Karpas-422 (cell line): ENCODE measurements around the gene LPCAT1. TPM values are rescaled to one million over a fixed set of nuclear protein-coding genes. Genes with fewer than 3 reads are reported as not detected.

Experiments used
- DNase-seq: peaks from one replicate; pipeline ENCODE4 v3.0.0-alpha.2; 2015
- H2AFZ ChIP-seq: fragments of 200-600 bp; sonication (generic); 2 replicates; pipeline ENCODE4 v1.6.1; 2014; ENCODE audit warnings: antibody characterized with exemption, low read length, mixed read lengths
- H3K27ac ChIP-seq: fragments of 200-600 bp; sonication (generic); 2 replicates; pipeline ENCODE4 v1.5.1; 2014; ENCODE audit warnings: mild to moderate bottlenecking, low read length, moderate library complexity
- H3K27me3 ChIP-seq: fragments of 200-600 bp; sonication (generic); 2 replicates; pipeline ENCODE4 v1.6.1; 2014; ENCODE audit warnings: low read length, mixed read lengths
- H3K36me3 ChIP-seq: fragments of 200-600 bp; sonication (generic); 2 replicates; pipeline ENCODE4 v1.6.1; 2014; ENCODE audit warnings: low read length, mixed read lengths; ENCODE audit not compliant: insufficient read depth
- H3K4me1 ChIP-seq: fragments of 200-600 bp; sonication (generic); 2 replicates; pipeline ENCODE4 v1.6.1; 2014; ENCODE audit warnings: mild to moderate bottlenecking, low read length, mixed read lengths
- H3K4me2 ChIP-seq: fragments of 200-600 bp; sonication (generic); 2 replicates; pipeline ENCODE4 v1.6.1; 2014; ENCODE audit warnings: low read length, low read depth, mild to moderate bottlenecking; ENCODE audit not compliant: poor library complexity, severe bottlenecking
- H3K4me3 ChIP-seq: fragments of 200-600 bp; sonication (generic); 2 replicates; pipeline ENCODE4 v1.5.1; 2014; ENCODE audit warnings: mild to moderate bottlenecking, antibody characterized with exemption, low read length, mixed read lengths
- H3K79me2 ChIP-seq: fragments of 200-600 bp; sonication (generic); 2 replicates; pipeline ENCODE4 v1.6.1; 2014; ENCODE audit warnings: mild to moderate bottlenecking, low read length, mixed read lengths
- H3K9ac ChIP-seq: fragments of 200-600 bp; sonication (generic); 2 replicates; pipeline ENCODE4 v1.6.0; 2014; ENCODE audit warnings: low read length
- H3K9me2 ChIP-seq: fragments of 200-600 bp; sonication (generic), shearing (Covaris generic); replicated peaks from 2 replicates; pipeline ENCODE4 v1.6.0; 2014; ENCODE audit warnings: mild to moderate bottlenecking, low read length, moderate library complexity; ENCODE audit not compliant: insufficient read depth
- H3K9me3 ChIP-seq: fragments of 300-700, 200-600 bp; sonication (generic); 2 replicates; pipeline ENCODE4 v1.6.1; 2014; ENCODE audit warnings: low read length, mixed read lengths
- H4K20me1 ChIP-seq: fragments of 200-600 bp; sonication (generic); 2 replicates; pipeline ENCODE4 v1.6.1; 2014; ENCODE audit warnings: mild to moderate bottlenecking, antibody characterized with exemption, low read length, low read depth; ENCODE audit not compliant: insufficient read depth
- total RNA-seq: library from RNA; depleted of rRNA; stranded (reverse); fragments of >200 nt; shearing (Covaris generic); gene quantifications from 2 replicates; pipeline ENCODE4 v1.2.3, GENCODE V29; 2014; ENCODE audit warnings: low replicate concordance

LPCAT1 gene
- total RNA-seq, 1 experiment from 2014 or later = 115 TPM

GRCh38 chr5:1538741-1539392, 15.1 kb upstream of the LPCAT1 start:
- Histone ChIP-seq H3K79me2 (peaks cover 4% of the 10 kb centered on the region; the same call in 1 of the 2 replicates), H3K9me3 (peaks cover 5% of the 10 kb centered on the region; the same call in 1 of the 2 replicates), H4K20me1 (no peaks in the 10 kb centered on the region), H3K9me2 (no peaks in the 10 kb centered on the region), H2AFZ (no peak overlapping the region), H3K4me3 (no peak overlapping the region), H3K4me1 (peaks cover 36% of the 10 kb centered on the region), H3K36me3 (no peaks in the 10 kb centered on the region), H3K27ac (no peak overlapping the region), H3K9ac (no peak overlapping the region), H3K4me2 (no peak overlapping the region), H3K27me3 (no peaks in the 10 kb centered on the region)
- DNase-seq = no peak

- H2AFZ ChIP-seq = no peak overlapping the region
Observed at GRCh38 chr5:1538276-1538675, 14.5 kb upstream of the LPCAT1 start.

DNA sequence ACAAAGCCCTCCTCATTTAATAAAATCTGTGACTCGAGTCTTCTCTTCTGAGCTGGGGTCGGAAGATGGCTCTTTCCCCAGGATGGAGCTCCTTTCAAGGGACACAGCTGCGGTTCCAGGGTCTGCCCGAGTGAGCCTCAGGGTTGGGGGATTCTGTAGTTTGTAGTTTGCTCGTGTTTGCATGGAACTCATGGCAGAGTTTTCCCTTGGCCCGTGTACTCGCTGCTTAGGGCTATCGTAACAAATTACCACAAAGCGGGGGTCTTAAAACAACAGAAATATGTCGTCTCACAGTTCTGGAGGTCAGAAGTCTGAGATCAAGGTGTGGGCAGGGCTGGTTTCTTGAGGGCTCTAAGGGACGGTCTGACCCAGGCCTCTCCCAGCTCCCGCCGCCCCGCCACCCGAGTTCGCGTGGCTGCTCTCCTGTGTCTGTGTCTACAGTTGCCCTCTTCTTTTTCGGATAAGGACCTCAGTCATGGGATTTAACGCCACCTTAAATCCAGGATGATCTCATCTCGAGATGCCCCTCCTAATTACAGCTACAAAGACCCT, 13.9 kb upstream of the LPCAT1 start:
- Histone ChIP-seq H4K20me1 (no peaks in the 10 kb centered on the region), H3K36me3 (no peaks in the 10 kb centered on the region), H3K27me3 (no peaks in the 10 kb centered on the region), H3K9ac (no peak overlapping the region), H3K4me3 (no peak overlapping the region), H3K9me3 (peaks cover 5% of the 10 kb centered on the region; the same call in 1 of the 2 replicates), H3K27ac (no peak overlapping the region), H2AFZ (no peak overlapping the region), H3K79me2 (peaks cover 4% of the 10 kb centered on the region; the same call in 1 of the 2 replicates), H3K4me1 (peaks cover 46% of the 10 kb centered on the region), H3K4me2 (no peak overlapping the region), H3K9me2 (no peaks in the 10 kb centered on the region)
- DNase-seq = no peak

More at GRCh38 chr5:1538276-1538675, 14.5 kb upstream of the LPCAT1 start:
- Histone ChIP-seq H3K4me1 (peaks cover 41% of the 10 kb centered on the region), H3K27ac (no peak overlapping the region), H3K4me2 (no peak overlapping the region), H3K36me3 (no peaks in the 10 kb centered on the region), H3K4me3 (no peak overlapping the region), H3K27me3 (no peaks in the 10 kb centered on the region), H3K9me2 (no peaks in the 10 kb centered on the region), H3K9ac (no peak overlapping the region), H3K79me2 (peaks cover 4% of the 10 kb centered on the region; the same call in 1 of the 2 replicates), H4K20me1 (no peaks in the 10 kb centered on the region), H3K9me3 (peaks cover 5% of the 10 kb centered on the region; the same call in 1 of the 2 replicates)
- no peak for DNase-seq

GRCh38 chr5:1536871-1537602, 13.3 kb upstream of the LPCAT1 start:
- DNase-seq = peak; percentile 52
- peak overlapping the region; percentile 53 for H3K27ac ChIP-seq

GRCh38 chr5:1536322-1536845, 12.6 kb upstream of the LPCAT1 start:
- no peaks in the 10 kb centered on the region for H3K27me3 ChIP-seq
- DNase-seq = peak; percentile 73
- H3K36me3 ChIP-seq = no peaks in the 10 kb centered on the region
- peak overlapping the region; percentile 72 for H3K4me2 ChIP-seq
- no peaks in the 10 kb centered on the region for H4K20me1 ChIP-seq
- H3K4me1 ChIP-seq = peaks cover 48% of the 10 kb centered on the region
- peaks cover 5% of the 10 kb centered on the region; the same call in 1 of the 2 replicates for H3K9me3 ChIP-seq
- H3K27ac ChIP-seq = peak overlapping the region; percentile 53
- peak overlapping the region; percentile 49 for H3K4me3 ChIP-seq
- H3K9ac ChIP-seq = peak overlapping the region; percentile 64
- peaks cover 5% of the 10 kb centered on the region; the same call in 1 of the 2 replicates for H3K79me2 ChIP-seq
- peak overlapping the region; percentile 60 for H2AFZ ChIP-seq
- no peaks in the 10 kb centered on the region for H3K9me2 ChIP-seq

More at GRCh38 chr5:1536871-1537602, 13.3 kb upstream of the LPCAT1 start:
- H3K9me2 ChIP-seq = no peaks in the 10 kb centered on the region
- no peaks in the 10 kb centered on the region for H3K27me3 ChIP-seq
- peaks cover 4% of the 10 kb centered on the region; the same call in 1 of the 2 replicates for H3K79me2 ChIP-seq
- H3K9ac ChIP-seq = peak overlapping the region; percentile 64
- peaks cover 51% of the 10 kb centered on the region for H3K4me1 ChIP-seq
- H3K4me2 ChIP-seq = peak overlapping the region; percentile 72
- H3K9me3 ChIP-seq = peaks cover 5% of the 10 kb centered on the region; the same call in 1 of the 2 replicates
- H3K4me3 ChIP-seq = peak overlapping the region; percentile 49; the same call in 1 of the 2 replicates
- H4K20me1 ChIP-seq = no peaks in the 10 kb centered on the region
- peak overlapping the region; percentile 60 for H2AFZ ChIP-seq
- no peaks in the 10 kb centered on the region for H3K36me3 ChIP-seq

DNA sequence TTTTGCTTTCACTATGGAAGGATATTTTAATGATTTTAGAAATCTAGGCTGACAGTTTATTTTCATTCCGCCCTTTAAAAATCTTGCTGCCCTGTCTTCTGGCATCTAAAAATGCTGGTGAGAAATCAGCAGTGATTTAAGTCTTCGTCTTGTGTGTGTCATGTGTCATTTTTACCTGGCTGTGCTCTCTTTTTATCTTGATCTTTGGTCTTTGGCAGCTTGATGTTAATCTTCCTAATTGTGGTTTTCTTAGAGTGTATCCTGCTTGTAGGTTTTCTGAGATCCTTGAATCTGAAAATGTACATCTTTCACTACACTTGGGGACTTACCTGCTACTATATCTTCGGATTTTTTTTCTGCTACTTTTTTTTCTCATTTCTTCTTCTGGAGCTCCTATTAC, 11.9 kb upstream of the LPCAT1 start:
- no peaks in the 10 kb centered on the region for H3K36me3 ChIP-seq
- peak overlapping the region; percentile 53 for H3K27ac ChIP-seq
- H4K20me1 ChIP-seq = no peaks in the 10 kb centered on the region
- peaks cover 10% of the 10 kb centered on the region; the same call in 1 of the 2 replicates for H3K79me2 ChIP-seq
- peaks cover 53% of the 10 kb centered on the region for H3K4me1 ChIP-seq
- no peaks in the 10 kb centered on the region for H3K9me2 ChIP-seq
- peak overlapping the region; percentile 60; the same call in 1 of the 2 replicates for H2AFZ ChIP-seq
- DNase-seq = no peak
- H3K4me2 ChIP-seq = peak overlapping the region; percentile 72
- H3K9ac ChIP-seq = peak overlapping the region; percentile 64
- H3K27me3 ChIP-seq = no peaks in the 10 kb centered on the region
- H3K9me3 ChIP-seq = peaks cover 5% of the 10 kb centered on the region; the same call in 1 of the 2 replicates
- H3K4me3 ChIP-seq = peak overlapping the region; percentile 49

DNA sequence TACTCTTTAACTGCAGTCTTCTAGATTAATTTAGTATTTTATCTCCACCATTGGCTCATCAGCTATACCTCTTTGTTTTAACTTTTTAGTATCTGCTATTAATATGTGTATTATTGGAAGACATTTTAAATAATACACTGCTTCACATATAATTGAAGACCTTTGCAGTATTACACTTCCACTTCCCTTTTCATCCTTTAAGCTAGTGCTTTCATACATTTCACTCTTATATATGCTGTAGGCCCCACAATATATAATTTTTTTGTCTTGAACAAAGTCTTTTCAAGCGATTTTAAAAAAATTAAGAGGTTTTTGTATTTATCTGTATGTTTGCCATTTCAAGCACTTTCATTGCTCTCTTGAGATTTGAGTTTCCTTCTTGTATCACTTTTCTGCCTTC, 8.6 kb upstream of the LPCAT1 start:
- Histone ChIP-seq H3K9ac (no peak overlapping the region; the same call in 1 of the 2 replicates), H3K9me2 (no peaks in the 10 kb centered on the region), H3K27ac (peak overlapping the region; percentile 68), H3K36me3 (no peaks in the 10 kb centered on the region), H4K20me1 (no peaks in the 10 kb centered on the region), H2AFZ (no peak overlapping the region), H3K27me3 (no peaks in the 10 kb centered on the region), H3K4me2 (peak overlapping the region; percentile 44), H3K9me3 (no peaks in the 10 kb centered on the region), H3K4me3 (no peak overlapping the region), H3K79me2 (peaks cover 10% of the 10 kb centered on the region; the same call in 1 of the 2 replicates), H3K4me1 (peaks cover 66% of the 10 kb centered on the region)
- DNase-seq = peak; percentile 52
